H1 (cell line): Measurements from ENCODE around the gene ZCWPW2. TPM values are rescaled to one million over a fixed set of nuclear protein-coding genes. Genes with fewer than 3 reads are reported as not detected.

Experiments used
- CTCF ChIA-PET: fragments of 300-600 bp; sonication (Branson Sonifier 250); formaldehyde crosslinking; loops from one replicate; lab custom pipeline; 2021; ENCODE audit not compliant: partially characterized antibody; lab: Charles Lee
- POLR2A ChIA-PET: fragments of 300-600 bp; sonication (Branson Sonifier 250); formaldehyde crosslinking; loops from one replicate; lab custom pipeline; 2021; ENCODE audit warnings: inconsistent platforms; ENCODE audit not compliant: partially characterized antibody; lab: Charles Lee
- DNase-seq, 2 experiments: peaks; one replicate each; pipeline versions ENCODE4 v3.0.0 to v3.0.0-alpha.2; 2010 to 2022; ENCODE audit warnings: low spot score in 2 of 2, low read depth in 1 of 2, mixed read lengths in 1 of 2
- FAIRE-seq: peaks from 2 replicates; lab custom pipeline; 2011; peaks lifted over from hg19 to GRCh38; lab: Jason Lieb, UNC
- H2AFZ ChIP-seq: 2 replicates; pipeline ENCODE4 v1.8.1; 2012; ENCODE audit warnings: low read length, inconsistent platforms
- H2AK5ac ChIP-seq: 2 replicates; pipeline ENCODE4 v1.6.1; 2013; ENCODE audit warnings: low read depth, low read length
- H2BK120ac ChIP-seq: replicated peaks from 2 replicates; pipeline ENCODE3; 2013; ENCODE audit warnings: low read depth, low read length, inconsistent platforms
- H2BK12ac ChIP-seq: 2 replicates; pipeline ENCODE4 v1.6.1; 2013; ENCODE audit warnings: low read depth, low read length
- H2BK15ac ChIP-seq: 2 replicates; pipeline ENCODE4 v1.6.1; 2013; ENCODE audit warnings: low read length
- H2BK20ac ChIP-seq: 2 replicates; pipeline ENCODE4 v1.6.1; 2013; ENCODE audit warnings: low read length
- H2BK5ac ChIP-seq: 2 replicates; pipeline ENCODE4 v1.6.1; 2013; ENCODE audit warnings: low read depth, low read length
- H3K14ac ChIP-seq: 2 replicates; pipeline ENCODE4 v1.6.1; 2013; ENCODE audit warnings: inconsistent platforms; ENCODE audit not compliant: insufficient read length
- H3K18ac ChIP-seq: 2 replicates; pipeline ENCODE4 v1.6.1; 2013; ENCODE audit warnings: low read length; ENCODE audit errors: extremely low read depth
- H3K23ac ChIP-seq: 2 replicates; pipeline ENCODE4 v1.6.1; 2013; ENCODE audit warnings: inconsistent platforms; ENCODE audit not compliant: insufficient read length
- H3K23me2 ChIP-seq: 2 replicates; pipeline ENCODE4 v1.6.1; 2013; ENCODE audit warnings: low read depth, low read length
- H3K27ac ChIP-seq: 2 replicates; pipeline ENCODE4 v1.6.1; 2011; ENCODE audit warnings: low read depth, low read length, inconsistent platforms
- H3K27me3 ChIP-seq, 4 experiments: replicated peaks in 1 of 4; 1 replicate in 1 of 4; 2 replicates in 3 of 4; pipeline versions ENCODE4 v1.6.1 to v1.8.1; 2011 to 2013; ENCODE audit warnings: low read length in 3 of 4, mild to moderate bottlenecking in 3 of 4, inconsistent platforms in 2 of 4, mixed read lengths in 2 of 4, moderate library complexity in 1 of 4; ENCODE audit not compliant: control insufficient read depth in 3 of 4, insufficient read depth in 3 of 4; ENCODE audit errors: extremely low read depth in 1 of 4
- H3K36me3 ChIP-seq, 4 experiments: 2 replicates each; pipeline versions ENCODE4 v1.6.1 to v1.8.1; 2011 to 2013; ENCODE audit warnings: mild to moderate bottlenecking in 4 of 4, low read length in 3 of 4, moderate library complexity in 2 of 4, control low read depth in 1 of 4, inconsistent platforms in 1 of 4; ENCODE audit not compliant: insufficient read depth in 4 of 4, control insufficient read depth in 2 of 4
- H3K4ac ChIP-seq: replicated peaks from 2 replicates; pipeline ENCODE3; 2013; ENCODE audit warnings: low read length, low read depth, mixed read lengths, inconsistent platforms; ENCODE audit not compliant: insufficient read length
- H3K4me1 ChIP-seq, 4 experiments: replicated peaks in 1 of 4; 1 replicate in 1 of 4; 2 replicates in 3 of 4; pipeline versions ENCODE4 v1.6.1 to v1.8.1; 2011 to 2013; ENCODE audit warnings: low read length in 3 of 4, inconsistent platforms in 2 of 4, mixed read lengths in 1 of 4; ENCODE audit not compliant: insufficient read depth in 4 of 4, control insufficient read depth in 3 of 4
- H3K4me2 ChIP-seq, 2 experiments: 2 replicates each; pipeline versions ENCODE4 v1.6.1 to v1.8.1; 2011 to 2013; ENCODE audit warnings: low read depth in 2 of 2, low read length in 2 of 2, control low read depth in 1 of 2, inconsistent platforms in 1 of 2, mild to moderate bottlenecking in 1 of 2; ENCODE audit not compliant: insufficient read depth in 1 of 2
- H3K4me3 ChIP-seq, 4 experiments: fragments of 200-600, 300-600 bp in 1 of 4; sonication (generic), shearing (Covaris generic), sonication (Bioruptor Twin) in 1 of 4; 2 replicates each; pipeline versions ENCODE4 v1.5.1 to v1.8.1; 2011 to 2016; ENCODE audit warnings: low read length in 4 of 4, low read depth in 3 of 4, control low read depth in 2 of 4, inconsistent platforms in 2 of 4, mild to moderate bottlenecking in 2 of 4, mixed read lengths in 1 of 4, moderate library complexity in 1 of 4; ENCODE audit not compliant: insufficient read depth in 2 of 4; ENCODE audit errors: extremely low read depth in 1 of 4
- H3K56ac ChIP-seq: replicated peaks from 2 replicates; pipeline ENCODE3; 2013; ENCODE audit warnings: low read depth, mild to moderate bottlenecking, mixed read lengths, low read length, inconsistent platforms; ENCODE audit not compliant: insufficient read length
- H3K79me1 ChIP-seq: 2 replicates; pipeline ENCODE4 v1.6.1; 2013; ENCODE audit warnings: low read depth, low read length, control low read depth
- H3K79me2 ChIP-seq, 2 experiments: 2 replicates each; pipeline versions ENCODE4 v1.6.1 to v1.8.1; 2012 to 2013; ENCODE audit warnings: low read length in 2 of 2, mild to moderate bottlenecking in 2 of 2, inconsistent platforms in 1 of 2; ENCODE audit not compliant: insufficient read depth in 2 of 2, control insufficient read depth in 1 of 2
- H3K9ac ChIP-seq, 4 experiments: replicated peaks in 1 of 4; 1 replicate in 1 of 4; 2 replicates in 3 of 4; pipeline versions ENCODE4 v1.6.1 to v1.8.1; 2011 to 2013; ENCODE audit warnings: low read depth in 3 of 4, low read length in 3 of 4, control low read depth in 2 of 4, mild to moderate bottlenecking in 2 of 4, moderate library complexity in 2 of 4, inconsistent platforms in 1 of 4; ENCODE audit errors: extremely low read depth in 1 of 4
- H3K9me3 ChIP-seq, 2 experiments: 2 replicates each; pipeline versions ENCODE4 v1.6.1 to v1.8.1; 2012 to 2013; ENCODE audit warnings: mild to moderate bottlenecking in 2 of 2, moderate library complexity in 2 of 2, control low read depth in 1 of 2, inconsistent platforms in 1 of 2, low read depth in 1 of 2, low read length in 1 of 2, mixed read lengths in 1 of 2; ENCODE audit not compliant: insufficient read depth in 2 of 2
- H4K20me1 ChIP-seq, 2 experiments: replicated peaks in 1 of 2; 2 replicates each; pipeline versions ENCODE3 to v1.8.1; 2011 to 2013; ENCODE audit warnings: inconsistent platforms in 2 of 2, low read length in 2 of 2, mild to moderate bottlenecking in 1 of 2; ENCODE audit not compliant: insufficient read depth in 2 of 2, control insufficient read depth in 1 of 2
- H4K5ac ChIP-seq: 2 replicates; pipeline ENCODE4 v1.6.1; 2013; ENCODE audit warnings: low read length, low read depth, mixed read lengths, inconsistent platforms; ENCODE audit not compliant: insufficient read length
- H4K8ac ChIP-seq: 2 replicates; pipeline ENCODE4 v1.8.0; 2013; ENCODE audit warnings: mild to moderate bottlenecking, moderate library complexity, low read length, inconsistent platforms; ENCODE audit not compliant: insufficient read depth; ENCODE audit errors: extremely low read depth
- H4K91ac ChIP-seq: replicated peaks from 2 replicates; pipeline ENCODE3; 2013; ENCODE audit warnings: low read length, mixed read lengths, inconsistent platforms; ENCODE audit not compliant: insufficient read length
- BRCA1 ChIP-seq: IDR thresholded peaks from 2 replicates; pipeline ENCODE4 v1.6.1; 2012; ENCODE audit warnings: low read depth, low read length, improper control_type of control experiment
- CHD1 ChIP-seq: IDR thresholded peaks from 2 replicates; pipeline ENCODE4 v1.6.1; 2012; ENCODE audit warnings: low read depth, low read length, improper control_type of control experiment
- EP300 ChIP-seq, 2 experiments: IDR thresholded peaks; 1 replicate in 1 of 2; 2 replicates in 1 of 2; pipeline ENCODE4 v1.6.1; 2011 to 2012; ENCODE audit warnings: low read depth in 2 of 2, low read length in 2 of 2, mild to moderate bottlenecking in 2 of 2, borderline replicate concordance in 1 of 2, inconsistent platforms in 1 of 2, moderate library complexity in 1 of 2
- JUN ChIP-seq: IDR thresholded peaks from 2 replicates; pipeline ENCODE4 v1.6.1; 2011; ENCODE audit warnings: low read depth, mild to moderate bottlenecking, improper control_type of control experiment, low read length
- KDM4A ChIP-seq: IDR thresholded peaks from one replicate; pipeline ENCODE4 v1.7.1; 2012; ENCODE audit warnings: low read depth, mild to moderate bottlenecking, moderate library complexity, low read length, inconsistent platforms; ENCODE audit not compliant: severe bottlenecking
- NANOG ChIP-seq: IDR thresholded peaks from 2 replicates; pipeline ENCODE4 v1.6.1; 2011; ENCODE audit warnings: low read length, low read depth, mild to moderate bottlenecking, inconsistent platforms; ENCODE audit not compliant: insufficient read depth, poor library complexity, severe bottlenecking
- SUZ12 ChIP-seq: fragments of 200-600 bp; sonication (generic); IDR thresholded peaks from 2 replicates; pipeline ENCODE4 v1.6.1; 2012; ENCODE audit warnings: mild to moderate bottlenecking, inconsistent platforms, low read length, moderate library complexity, mixed read lengths
- TBP ChIP-seq: IDR thresholded peaks from 2 replicates; pipeline ENCODE4 v1.6.1; 2011; ENCODE audit warnings: low read depth, low read length, improper control_type of control experiment
- polyA plus RNA-seq, 7 experiments: library from polyadenylated mRNA; depleted of rRNA in 3 of 7; stranded (reverse) in 5 of 7; unstranded in 2 of 7; fragments of >200 nt in 5 of 7; fragments of 200-250 nt in 2 of 7; gene quantifications; 1 replicate in 5 of 7; 2 replicates in 1 of 7; 4 replicates in 1 of 7; pipeline versions ENCODE4 v1.2.1 to v1.2.3, GENCODE V29; 2011 to 2013; ENCODE audit warnings: missing spikeins in 2 of 7, mixed read lengths in 2 of 7
- total RNA-seq: library from RNA; stranded (reverse); fragmentation: NEBNext Ultra II Directional; extraction: Animal tissue kit (Norgen Biotek cat#: 25700); gene quantifications from 2 replicates; pipeline ENCODE4 v1.2.1, GENCODE V29; 2021

Gene ZCWPW2
- total and polyA plus RNA-seq, 2 of the 8 experiments (the other 6 are each of a cell fraction or from before 2014, with no cell fraction given): 0.11 to 0.39 TPM

- Histone ChIP-seq H2BK12ac (no peak overlapping the region), H4K5ac (no peak overlapping the region), H2BK15ac (no peak overlapping the region), H3K14ac (no peak overlapping the region), H3K9me3 (no peaks in the 10 kb centered on the region), H3K79me1 (no peaks in the 10 kb centered on the region), H3K23ac (no peak overlapping the region), H3K36me3 (peaks cover 0 to 15% (median 2%) of the 10 kb centered on the region in 4 experiments; a peak in 3 of 8 replicates), H2BK20ac (no peak overlapping the region), H3K4ac (no peak overlapping the region), H2AFZ (no peak overlapping the region), H3K4me3 (no peak overlapping the region), H2AK5ac (no peak overlapping the region), H4K20me1 (no peaks in the 10 kb centered on the region), H4K91ac (no peak overlapping the region), H3K27me3 (no peaks in the 10 kb centered on the region), H2BK120ac (no peak overlapping the region), H3K18ac (no peak overlapping the region), H3K9ac (no peak overlapping the region), H3K4me2 (no peak overlapping the region), H4K8ac (no peak overlapping the region), H3K23me2 (no peaks in the 10 kb centered on the region), H2BK5ac (no peak overlapping the region), H3K56ac (no peak overlapping the region), H3K79me2 (no peaks in the 10 kb centered on the region), H3K27ac (no peak overlapping the region), H3K4me1 (no peaks in the 10 kb centered on the region)
- no peak for FAIRE-seq
- CTCF ChIA-PET: interaction anchor here (0.8 to 2.5 kb wide), 7 partner anchors 8 to 623 kb away, joined by 3 to 10 read pairs (median 6); partner anchors contain the start of genes AZI2, EOMES and ZCWPW2
- DNase-seq: no peak
- TF ChIP-seq JUN (no peak), BRCA1 (no peak), EP300 (IDR thresholded peaks at IDR 0.05; ENCODE audit: borderline replicate concordance in 1 of 2, low read depth in 2 of 2, low read length in 2 of 2) (no peak), SUZ12 (no peak), NANOG (no peak), TBP (no peak), CHD1 (no peak), KDM4A (no peak)
- POLR2A ChIA-PET: no interaction called here
These were observed 14.0 kb upstream of the ZCWPW2 start for GRCh38 chr3:28334552-28334951.
